ENCODE results near the gene CRHR2.

The CRHR2 gene

DNA sequence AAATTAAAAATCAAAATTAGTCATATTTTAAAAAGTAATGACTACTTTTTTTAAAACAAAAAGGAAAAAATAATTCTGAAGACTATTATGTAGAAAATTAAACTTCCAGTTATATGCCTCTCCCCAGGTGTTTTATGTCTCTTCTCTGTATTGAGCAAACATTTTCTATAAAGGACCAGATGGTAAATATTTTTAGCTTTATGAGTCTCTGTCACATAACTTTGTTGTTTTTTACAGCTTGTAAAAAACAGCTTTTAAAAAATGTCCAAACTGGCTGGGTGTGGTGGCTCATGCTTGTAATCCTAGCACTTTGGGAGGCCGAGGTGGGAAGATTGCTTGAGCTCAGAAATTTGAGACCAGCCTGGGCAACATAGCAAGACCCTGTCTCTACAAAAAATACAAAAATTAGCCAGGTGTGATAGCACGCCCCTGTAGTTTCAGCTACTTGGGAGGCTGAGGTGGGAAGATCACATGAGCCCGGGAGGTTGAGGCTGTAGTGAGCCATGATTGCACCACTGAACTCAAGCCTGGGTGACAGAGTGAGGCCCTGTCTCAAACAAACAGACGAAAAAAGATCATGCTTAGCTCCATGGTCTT is 64.1 kb downstream of the CRHR2 start:
- no peak for DNase-seq (ENCODE audit: low spot score)

DNA sequence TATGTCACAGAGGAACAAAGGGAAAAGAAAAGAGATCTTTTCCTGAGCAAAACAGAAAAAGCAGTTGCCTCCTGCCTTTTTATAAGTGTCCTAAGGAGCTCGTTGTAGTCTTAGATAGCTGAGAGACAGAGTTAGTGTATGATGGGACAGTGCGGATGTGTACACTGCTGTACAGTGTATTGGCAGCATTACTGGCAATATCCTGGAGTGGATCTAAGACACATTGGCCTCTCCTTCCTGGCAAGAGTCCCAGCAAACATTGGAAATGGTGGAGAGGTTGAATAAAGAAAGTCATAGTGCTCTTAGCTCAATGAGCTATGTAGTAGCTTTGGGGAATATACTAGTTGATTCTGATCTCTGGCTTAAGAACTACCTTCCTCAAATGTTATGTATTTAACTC is 64.9 kb downstream of the CRHR2 start:
- DNase-seq (ENCODE audit: low spot score), result no peak

GRCh38 chr7:30616318-30616717 is 65.9 kb downstream of the CRHR2 start:
- no peak for DNase-seq (ENCODE audit: low spot score)

DNA sequence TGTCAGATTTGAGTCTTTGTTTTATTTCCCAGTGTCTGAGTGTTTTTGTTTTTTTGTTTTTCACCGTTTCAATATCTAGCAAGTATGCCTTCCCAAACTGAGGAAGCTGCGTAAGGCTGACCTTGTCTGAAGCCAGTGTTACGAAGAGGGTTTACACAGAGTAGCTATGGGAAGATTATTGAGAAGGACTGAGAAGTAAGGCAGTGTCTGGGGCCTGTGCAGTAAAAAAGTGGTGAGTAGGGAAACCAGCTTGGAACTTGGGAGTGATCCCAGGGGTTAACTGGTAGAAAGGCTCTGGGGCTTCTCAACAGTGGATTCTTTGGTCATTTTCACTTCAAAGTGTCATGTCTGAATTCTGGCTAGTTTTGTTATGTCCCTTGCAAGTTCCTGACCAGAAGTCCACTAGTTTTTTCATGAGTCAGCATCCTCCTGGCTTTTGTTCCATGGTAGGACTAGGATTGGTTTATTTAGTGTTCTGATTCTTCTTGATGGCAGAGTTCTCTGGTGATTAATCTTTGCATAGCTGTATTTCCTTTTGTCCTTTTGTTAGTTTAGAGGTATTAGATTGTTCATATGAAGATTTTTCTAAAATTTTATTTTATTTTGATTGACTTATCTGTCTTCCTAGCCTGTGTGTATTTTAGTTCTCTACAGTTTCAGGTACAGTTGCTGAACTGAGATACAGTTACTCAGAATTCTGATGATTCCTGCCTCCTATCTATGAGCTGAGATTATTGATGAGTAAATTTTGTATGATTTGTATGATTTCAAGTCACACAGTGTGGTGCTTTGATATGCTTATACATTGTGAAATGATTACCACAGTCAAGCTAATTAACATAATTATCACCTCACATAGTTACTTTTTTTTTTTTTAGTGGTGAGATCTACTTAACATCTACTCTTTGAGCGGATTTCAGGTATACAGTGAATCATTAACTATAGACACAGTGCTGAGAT is 68.6 kb downstream of the CRHR2 start:
- DNase-seq (ENCODE audit: low spot score), result no peak

DNA sequence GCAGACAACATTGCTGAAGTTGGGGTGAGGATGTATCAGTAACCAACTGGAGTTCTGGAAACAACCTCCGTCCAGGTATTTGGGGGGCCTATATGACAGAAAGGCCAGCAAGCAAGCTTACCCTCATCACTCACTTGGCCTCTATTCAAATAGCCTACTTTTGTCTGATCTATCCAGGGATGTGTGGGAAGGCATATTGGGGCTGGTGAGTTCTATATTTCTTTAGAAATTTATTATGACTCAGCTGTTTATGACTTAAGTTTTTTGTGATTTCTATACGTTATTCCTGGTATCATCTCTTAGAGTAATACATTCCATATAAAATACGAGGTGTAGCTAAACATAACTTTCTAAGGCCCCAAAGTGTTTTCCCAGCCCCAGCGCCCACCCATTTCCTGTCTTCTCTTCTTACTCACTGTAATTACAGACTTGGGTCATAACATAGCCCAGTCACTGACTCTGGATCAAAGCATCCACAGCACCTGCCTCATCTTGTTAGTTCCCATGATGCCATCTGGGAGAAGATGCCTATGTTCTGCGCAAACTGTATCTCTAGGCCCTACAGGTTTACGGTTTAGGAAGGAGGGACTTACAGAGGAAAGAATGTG is 69.5 kb downstream of the CRHR2 start:
- no peak for DNase-seq (ENCODE audit: low spot score)

- DNase-seq (ENCODE audit: low spot score), result no peak
Measured at GRCh38 chr7:30605832-30606231, 76.4 kb downstream of the CRHR2 start.

DNA sequence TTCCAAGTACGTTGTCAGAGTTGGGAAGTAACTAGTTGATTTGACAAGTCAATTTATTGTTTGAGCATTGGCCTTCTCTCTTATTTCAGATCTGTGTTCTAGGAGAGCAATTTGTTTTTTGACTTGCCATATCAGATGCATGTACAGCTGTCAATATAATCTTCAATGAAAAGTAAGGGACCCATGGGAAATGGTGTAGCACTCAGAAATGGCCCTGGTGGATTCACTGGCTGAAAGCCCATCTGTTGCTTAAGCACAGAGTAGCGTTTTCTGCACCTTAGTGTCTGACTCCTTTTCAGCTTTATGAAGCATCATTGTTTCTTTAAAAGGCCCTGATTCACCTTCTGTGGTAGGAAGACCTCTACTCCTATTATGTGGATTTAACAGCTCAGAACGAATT is 77.4 kb downstream of the CRHR2 start:
- no peak for DNase-seq (ENCODE audit: low spot score)
